Stimulated activated CD8-positive, alpha-beta memory T cell treated with anti-CD3 and anti-CD28 coated beads, Interleukin-7, amount 100 ng/mL, for 4 hours (primary cell): ENCODE data around the gene HCN3.
"Not testable (repeated sequence)": the region's sequence is repeated elsewhere in the genome, so short reads cannot be mapped to it uniquely, and the experiment has no call there.

Source experiments
- DNase-seq, 2 donors: peaks; one replicate each; pipeline ENCODE4 v3.0.0-alpha.2; 2020; ENCODE audit warnings: low read depth in 2 of 2

HCN3 gene

DNA sequence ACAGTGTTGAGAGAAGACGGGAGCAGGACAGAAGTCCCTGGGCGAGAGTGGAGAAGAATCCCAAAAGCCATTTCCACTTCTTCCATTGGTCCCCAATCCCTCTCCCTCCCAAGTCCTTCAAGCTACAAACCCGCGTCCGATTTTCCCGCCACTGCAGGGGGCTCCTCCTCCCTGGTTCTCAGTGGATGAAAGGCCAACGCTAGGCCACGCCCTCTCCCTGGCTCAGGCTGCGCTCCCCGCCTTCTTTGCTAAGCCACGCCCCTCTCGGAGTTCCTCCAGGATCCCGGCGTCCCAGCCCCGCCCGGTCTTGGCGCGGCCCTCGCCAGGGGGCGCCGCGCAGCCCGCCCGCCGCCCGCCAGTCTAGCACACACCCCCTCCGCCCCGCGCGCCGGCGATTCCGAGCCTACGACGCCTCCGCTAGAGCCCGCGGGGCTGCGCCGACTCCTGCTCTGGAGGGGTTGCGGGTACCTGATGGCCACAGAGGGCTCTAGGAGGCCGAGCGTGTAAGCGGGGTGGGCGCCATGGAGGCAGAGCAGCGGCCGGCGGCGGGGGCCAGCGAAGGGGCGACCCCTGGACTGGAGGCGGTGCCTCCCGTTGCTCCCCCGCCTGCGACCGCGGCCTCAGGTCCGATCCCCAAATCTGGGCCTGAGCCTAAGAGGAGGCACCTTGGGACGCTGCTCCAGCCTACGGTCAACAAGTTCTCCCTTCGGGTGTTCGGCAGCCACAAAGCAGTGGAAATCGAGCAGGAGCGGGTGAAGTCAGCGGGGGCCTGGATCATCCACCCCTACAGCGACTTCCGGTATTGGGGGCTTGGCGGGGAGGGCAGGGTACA is at the start of gene HCN3:
TSS of gene HCN3 (plus strand) at position 394 of the 832 bp plus-strand sequence. CDS start at position 522, 128 bp downstream.
- DNase-seq = peak; percentile 89 to 92

DNA sequence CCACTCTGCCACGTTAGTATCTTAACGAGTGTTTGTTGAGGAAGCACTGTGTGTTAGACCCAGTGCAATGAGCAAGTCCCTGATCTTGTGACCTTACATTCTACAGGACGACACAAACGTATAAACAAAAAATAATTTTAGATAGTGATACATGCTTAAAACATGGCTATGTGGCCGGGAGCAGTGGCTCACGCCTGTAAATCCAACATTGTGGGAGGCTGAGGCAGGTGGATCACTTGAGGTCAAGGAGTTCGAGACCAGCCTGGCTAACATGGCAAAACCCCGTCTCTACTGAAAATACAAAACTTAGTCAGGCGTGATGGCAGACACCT is 49.2 kb upstream of the HCN3 start:
- no peak for DNase-seq

DNA sequence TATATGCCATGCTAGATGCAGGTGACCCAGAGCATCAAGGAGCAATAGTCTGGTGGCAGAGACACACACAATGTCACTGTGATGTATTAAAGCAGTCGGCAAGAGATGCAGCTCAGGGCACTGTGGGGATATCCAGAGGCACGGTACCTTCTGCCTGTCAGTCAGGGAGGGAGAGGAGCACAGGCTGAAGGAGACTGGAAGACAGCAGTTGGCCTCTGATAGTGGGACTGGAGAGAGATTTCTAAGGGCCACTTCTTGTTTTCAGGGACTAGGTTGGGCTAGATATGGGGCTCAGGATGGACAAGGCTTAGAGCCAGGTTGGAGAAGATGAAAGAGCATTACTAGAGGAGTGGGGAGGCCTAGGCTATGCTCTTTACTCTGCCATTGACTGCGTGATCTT is 46.0 kb upstream of the HCN3 start:
- not testable (repeated sequence) for DNase-seq

- not testable (repeated sequence) for DNase-seq
Observed at GRCh38 chr1:155232001-155232978, 45.0 kb upstream of the HCN3 start.

DNA sequence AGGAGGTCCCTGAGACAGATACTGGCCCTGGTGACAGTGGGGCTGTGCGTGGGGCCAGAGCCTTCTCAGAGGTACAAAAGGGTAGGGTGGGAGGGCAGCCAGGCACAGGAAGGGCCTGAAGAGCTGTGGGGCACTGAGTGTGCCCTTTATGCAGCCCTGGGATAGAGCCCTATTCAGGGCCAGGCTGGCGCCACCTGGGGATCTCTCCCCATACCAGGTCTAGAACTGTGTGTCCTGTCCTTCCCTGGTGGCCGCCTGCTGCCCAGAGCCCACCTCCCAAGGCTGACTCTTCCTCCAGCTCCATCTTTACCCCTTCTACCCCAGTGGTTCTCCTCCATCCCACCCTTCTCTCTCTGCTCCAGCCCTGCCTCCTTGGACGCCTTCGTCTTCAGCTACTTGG is 43.8 kb upstream of the HCN3 start:
- DNase-seq = not testable (repeated sequence)

GRCh38 chr1:155235375-155235774 is 41.9 kb upstream of the HCN3 start:
- DNase-seq = not testable (repeated sequence)

GRCh38 chr1:155236451-155236850 is 40.8 kb upstream of the HCN3 start:
- no peak for DNase-seq

DNA sequence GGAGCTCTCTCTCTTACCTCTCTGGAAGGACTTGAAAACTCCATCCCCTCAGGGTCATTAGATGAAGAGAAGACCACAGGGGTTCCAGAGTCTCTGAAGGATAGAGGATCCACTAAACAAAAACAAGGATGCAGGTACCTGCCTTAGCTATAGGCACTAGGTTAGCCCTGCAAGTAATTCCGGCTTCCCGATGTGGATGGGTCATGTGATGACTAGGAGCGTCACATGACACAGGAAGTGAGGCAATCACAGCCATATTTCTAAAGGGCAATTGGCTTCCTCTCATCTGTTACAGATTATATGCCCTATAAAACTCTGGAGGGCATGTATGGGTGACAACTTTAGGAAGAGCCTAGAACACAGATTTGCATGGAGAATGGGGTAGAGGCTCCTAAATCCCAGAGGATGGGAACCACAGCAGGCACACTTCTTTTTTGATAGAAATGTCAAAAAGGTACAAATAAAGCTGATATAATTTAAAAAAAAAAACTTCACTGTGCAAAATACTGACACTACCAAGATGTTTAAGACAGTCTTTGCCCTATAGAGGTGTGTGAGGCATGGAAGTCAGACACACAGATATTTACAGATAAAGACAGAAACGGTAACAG is 36.1 kb upstream of the HCN3 start:
- peak; percentile 47 to 68 for DNase-seq

DNA sequence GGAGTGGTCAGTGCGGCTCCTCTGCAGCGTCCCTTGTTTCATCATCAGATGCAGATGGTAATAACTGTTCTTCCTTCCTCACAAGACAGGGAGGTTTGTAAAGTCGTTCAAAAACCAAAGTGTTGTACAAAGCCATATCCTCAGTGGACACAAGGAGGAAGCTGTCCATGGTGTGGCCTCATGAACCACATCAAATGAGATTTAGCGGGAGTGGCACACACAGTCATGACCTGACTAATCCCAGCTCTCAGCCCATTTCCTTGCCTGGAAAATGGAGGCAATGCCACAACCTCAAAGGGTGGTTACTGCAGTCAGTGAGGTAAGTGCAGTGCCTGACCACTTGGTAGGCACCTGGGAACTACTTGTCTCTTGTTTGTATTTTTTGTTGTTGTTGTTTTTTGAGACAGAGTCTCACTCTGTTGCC is 35.4 kb upstream of the HCN3 start:
- DNase-seq = no peak

DNA sequence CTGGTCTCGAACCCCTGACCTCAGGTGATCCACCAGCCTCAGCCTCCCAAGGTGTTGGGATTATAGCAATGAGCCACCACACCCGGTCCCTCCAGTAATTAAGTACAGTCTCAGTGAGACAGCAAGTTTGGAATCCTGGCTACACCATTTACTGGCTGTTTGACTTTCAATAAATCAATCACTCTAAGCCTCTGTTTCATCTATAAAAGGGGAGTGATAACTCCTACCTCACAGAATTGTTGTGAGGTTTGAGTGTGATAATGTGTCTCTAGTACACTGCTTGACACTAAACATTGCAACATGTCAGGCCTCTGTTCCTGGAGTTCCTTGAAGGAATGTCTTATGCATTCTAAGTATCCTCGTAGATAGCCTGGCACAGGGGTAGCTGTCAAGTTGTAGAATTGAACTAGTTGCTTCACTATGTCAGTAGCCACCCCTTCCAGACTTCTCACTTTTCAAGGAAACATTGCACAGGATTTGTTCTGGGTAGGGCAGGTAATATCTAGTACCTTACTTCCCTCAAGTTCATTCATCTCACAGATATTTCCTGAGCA is 34.4 kb upstream of the HCN3 start:
- DNase-seq = no peak

GRCh38 chr1:155244368-155245162 is 32.7 kb upstream of the HCN3 start:
- DNase-seq = peak; percentile 87 to 91

GRCh38 chr1:155245163-155245524 is 32.1 kb upstream of the HCN3 start:
- DNase-seq = no peak

- not testable (repeated sequence) for DNase-seq
Observed at GRCh38 chr1:155246796-155247195, 30.5 kb upstream of the HCN3 start.

DNA sequence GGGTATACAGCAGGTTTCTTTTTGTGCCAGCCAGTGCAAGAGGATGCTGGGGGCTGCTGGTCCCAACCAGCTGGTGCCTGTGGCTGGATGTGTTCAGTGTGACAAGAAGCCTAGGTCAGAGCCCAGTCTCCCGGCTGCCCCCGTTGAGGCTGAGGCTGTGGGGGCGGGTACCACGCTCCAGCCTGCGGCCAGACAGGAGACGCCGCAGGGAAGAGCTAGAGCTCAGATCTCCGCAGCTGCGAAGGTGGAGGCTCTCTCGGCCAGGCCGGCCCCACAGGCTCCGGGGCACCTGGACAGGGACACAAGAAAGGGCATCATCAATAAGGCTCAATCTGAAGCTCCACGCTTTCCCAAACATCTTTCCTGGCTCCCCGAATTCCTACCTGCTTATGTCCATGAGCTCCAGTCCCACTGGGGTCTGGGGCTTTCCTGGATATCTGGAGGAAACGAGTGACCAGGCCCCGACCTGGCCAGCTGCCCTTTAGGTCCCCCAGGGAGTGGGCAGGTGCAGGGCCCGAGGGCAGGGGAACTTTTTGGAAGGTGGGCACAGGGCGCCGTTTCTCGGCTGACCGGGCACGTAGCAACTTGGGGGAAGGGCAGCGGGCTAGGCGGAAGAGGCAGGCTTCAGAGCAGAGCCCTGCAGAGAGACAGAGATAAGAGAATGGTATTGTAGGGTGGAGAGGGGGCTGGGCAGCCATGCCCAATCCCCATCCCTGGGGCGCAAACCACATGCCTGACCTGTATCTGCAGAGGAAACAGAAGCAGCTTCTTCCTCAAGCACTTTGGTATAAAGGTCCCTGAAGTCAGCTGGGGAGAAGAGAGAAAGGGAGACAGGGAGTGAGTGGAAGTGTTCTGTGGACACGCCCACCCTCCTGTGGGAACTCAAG is 29.4 kb upstream of the HCN3 start:
- no peak for DNase-seq

- no peak for DNase-seq
Observed at GRCh38 chr1:155250246-155250632, 27.0 kb upstream of the HCN3 start.

- DNase-seq = peak; percentile 88 to 89
Observed at GRCh38 chr1:155250633-155251449, 26.4 kb upstream of the HCN3 start.

GRCh38 chr1:155251566-155251965 is 25.7 kb upstream of the HCN3 start:
- DNase-seq = no peak

GRCh38 chr1:155253208-155253607 is 24.1 kb upstream of the HCN3 start:
- DNase-seq = no peak

DNA sequence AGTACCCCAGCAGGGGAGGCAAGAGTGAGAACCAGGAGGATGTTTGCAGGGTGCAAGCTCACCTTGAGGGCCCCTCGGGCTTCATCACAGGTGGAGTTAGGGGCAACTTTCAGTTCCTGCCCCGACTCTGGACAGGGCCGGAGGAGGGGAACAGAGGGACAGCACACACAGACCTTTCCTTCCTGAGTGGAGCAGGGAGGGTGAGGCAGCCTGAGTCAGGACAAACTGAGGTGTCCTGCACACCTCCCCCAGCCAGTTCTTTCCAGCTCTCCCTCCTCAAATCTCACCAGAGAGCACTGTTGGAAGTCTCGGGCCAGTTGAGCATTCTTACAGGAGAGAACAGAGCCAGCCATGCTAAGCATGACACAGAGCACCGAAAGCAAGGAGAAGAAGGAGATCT is 23.5 kb upstream of the HCN3 start:
- no peak for DNase-seq
